ENCODE data around the gene BCAR3. TPM values are rescaled to one million over a fixed set of nuclear protein-coding genes. Genes with fewer than 3 reads are reported as not detected.
A peak's percentile ranks its signal among the peaks of the same experiment; 100 is the strongest.

The BCAR3 gene
- total RNA-seq, 1 experiment from 2014 or later, result 33.9 TPM

GRCh38 chr1:93641527-93641926 lies 40.1 kb downstream of the BCAR3 start:
- Histone ChIP-seq H3K27me3 (ENCODE audit: control insufficient read depth, insufficient read depth, low read length) (no peaks in the 10 kb centered on the region), H3K4me3 (ENCODE audit: low read depth in 2 of 2, low read length in 2 of 2) (no peak overlapping the region), H3K9me3 (ENCODE audit: control insufficient read depth, insufficient read depth, low read depth, low read length) (no peaks in the 10 kb centered on the region), H3K4me1 (ENCODE audit: control insufficient read depth, insufficient read depth, low read length) (peaks cover 7% of the 10 kb centered on the region; the same call in 1 of the 2 replicates), H3K36me3 (ENCODE audit: control insufficient read depth, insufficient read depth, low read length) (no peaks in the 10 kb centered on the region), H3K27ac (ENCODE audit: low read length) (no peak overlapping the region)
- DNase-seq (ENCODE audit: low read depth, low spot score) (no peak), ATAC-seq (no peak)
- no TSS peak for BruUV-seq (replicated peaks)
- CTCF ChIA-PET, result no interaction called here
- in situ Hi-C loops (cut with HindIII; ENCODE audit: low pct_unique_long_range_greater_than_20kb, low sequenced_read_pairs), result no loop called here
- intact Hi-C loops (cut with micrococcal nuclease; ENCODE audit: unreplicated experiment), result no loop called here
- POLR2A ChIA-PET, result no interaction called here
- TF ChIP-seq TCF7L2 (IDR thresholded peaks at IDR 0.05; ENCODE audit: low read depth, low read length) (no peak), REST (IDR thresholded peaks at IDR 0.05; ENCODE audit: insufficient read depth in 1 of 2, low read depth in 2 of 2, low read length in 1 of 2) (no peak), CTCF (IDR thresholded peaks at IDR 0.05) (no peak), SIN3A (IDR thresholded peaks at IDR 0.05; ENCODE audit: borderline replicate concordance, insufficient read depth, low read depth, low read length) (no peak), POLR2AphosphoS5 (IDR thresholded peaks at IDR 0.05; ENCODE audit: low read depth, low read length) (no peak)

GRCh38 chr1:93640656-93641440 lies 40.8 kb downstream of the BCAR3 start:
- Histone ChIP-seq H3K4me1 (ENCODE audit: control insufficient read depth, insufficient read depth, low read length) (peaks cover 7% of the 10 kb centered on the region; the same call in 1 of the 2 replicates), H3K9me3 (ENCODE audit: control insufficient read depth, insufficient read depth, low read depth, low read length) (no peaks in the 10 kb centered on the region), H3K27ac (ENCODE audit: low read length) (peak overlapping the region; percentile 61; the same call in 1 of the 2 replicates), H3K36me3 (ENCODE audit: control insufficient read depth, insufficient read depth, low read length) (no peaks in the 10 kb centered on the region), H3K4me3 (ENCODE audit: low read depth in 2 of 2, low read length in 2 of 2) (no peak overlapping the region), H3K27me3 (ENCODE audit: control insufficient read depth, insufficient read depth, low read length) (no peaks in the 10 kb centered on the region)
- no peak for ATAC-seq
- CTCF ChIA-PET, result no interaction called here
- POLR2A ChIA-PET, result interaction anchor here (0.5 kb wide), 1 partner anchor 226 kb away, joined by 4 read pairs; no protein-coding TSS in a partner anchor
- BruUV-seq (replicated peaks), result TSS peak; percentile 24
- in situ Hi-C loops (cut with HindIII; ENCODE audit: low pct_unique_long_range_greater_than_20kb, low sequenced_read_pairs) (no loop called here), intact Hi-C loops (cut with micrococcal nuclease; ENCODE audit: unreplicated experiment) (no loop called here)
- DNase-seq (ENCODE audit: low read depth, low spot score), result no peak
- TF ChIP-seq SIN3A (IDR thresholded peaks at IDR 0.05; ENCODE audit: borderline replicate concordance, insufficient read depth, low read depth, low read length) (no peak), REST (IDR thresholded peaks at IDR 0.05; ENCODE audit: insufficient read depth in 1 of 2, low read depth in 2 of 2, low read length in 1 of 2) (no peak), CTCF (IDR thresholded peaks at IDR 0.05) (no peak), POLR2AphosphoS5 (IDR thresholded peaks at IDR 0.05; ENCODE audit: low read depth, low read length) (no peak), TCF7L2 (IDR thresholded peaks at IDR 0.05; ENCODE audit: low read depth, low read length) (no peak)

All from Panc1 (cell line).